ENCODE measurements around the gene ACTL7B.

DNA sequence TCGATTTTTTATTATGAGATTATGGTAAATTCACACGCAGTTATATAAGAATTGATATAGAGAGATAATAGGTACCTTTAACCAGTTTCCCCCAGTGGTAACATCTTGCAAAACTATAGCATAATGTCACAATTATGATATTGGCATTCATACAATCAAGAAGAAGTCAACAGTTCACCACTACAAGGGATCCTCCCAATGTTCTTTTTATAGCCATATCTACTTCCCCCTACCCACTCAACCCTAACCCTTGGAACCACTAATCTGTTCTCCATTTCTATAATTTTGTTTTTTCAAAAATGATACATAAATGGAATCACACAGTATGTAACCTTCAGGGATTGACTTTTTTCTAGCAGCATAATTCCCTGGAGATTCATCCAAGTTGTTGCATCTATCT lies 9.8 kb downstream of the ACTL7B start:
- no peak for TF ChIP-seq CTCF (IDR thresholded peaks at IDR 0.05)
- TF ChIP-seq AFF4 (CRISPR knock-in tag; IDR thresholded peaks at IDR 0.05; ENCODE audit: borderline replicate concordance), result no peak
- no peak for TF ChIP-seq TCF7 (CRISPR knock-in tag; IDR thresholded peaks at IDR 0.05; ENCODE audit: low read depth)
- no peak for TF ChIP-seq MLX (CRISPR knock-in tag; IDR thresholded peaks at IDR 0.05)
- no peak for TF ChIP-seq PREB (CRISPR knock-in tag; IDR thresholded peaks at IDR 0.05; ENCODE audit: borderline replicate concordance)
- TF ChIP-seq CREB1 (CRISPR knock-in tag; IDR thresholded peaks at IDR 0.05), result no peak
- TF ChIP-seq, protein P1, sequence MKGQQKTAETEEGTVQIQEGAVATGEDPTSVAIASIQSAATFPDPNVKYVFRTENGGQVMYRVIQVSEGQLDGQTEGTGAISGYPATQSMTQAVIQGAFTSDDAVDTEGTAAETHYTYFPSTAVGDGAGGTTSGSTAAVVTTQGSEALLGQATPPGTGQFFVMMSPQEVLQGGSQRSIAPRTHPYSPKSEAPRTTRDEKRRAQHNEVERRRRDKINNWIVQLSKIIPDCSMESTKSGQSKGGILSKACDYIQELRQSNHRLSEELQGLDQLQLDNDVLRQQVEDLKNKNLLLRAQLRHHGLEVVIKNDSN (CRISPR knock-in tag; IDR thresholded peaks at IDR 0.05), result no peak
- no peak for TF ChIP-seq NR2C2 (CRISPR knock-in tag; IDR thresholded peaks at IDR 0.05)
- TF ChIP-seq ZBTB21 (CRISPR knock-in tag; IDR thresholded peaks at IDR 0.05; ENCODE audit: borderline replicate concordance), result no peak
- TF ChIP-seq FOXJ3 (CRISPR knock-in tag; IDR thresholded peaks at IDR 0.05; ENCODE audit: borderline replicate concordance), result no peak
- no peak for TF ChIP-seq HMGA2 (CRISPR knock-in tag; IDR thresholded peaks at IDR 0.05)
- TF ChIP-seq JUN (CRISPR knock-in tag; IDR thresholded peaks at IDR 0.05), result no peak
- TF ChIP-seq MAX (CRISPR knock-in tag; IDR thresholded peaks at IDR 0.05), result no peak
